Fibroblast of the aortic adventitia (primary cell): ENCODE results near the gene CYGB. TPM values are rescaled to one million over a fixed set of nuclear protein-coding genes. Genes with fewer than 3 reads are reported as not detected.
A peak's percentile ranks its signal among the peaks of the same experiment; 100 is the strongest.
"Not testable (repeated sequence)": the region's sequence is repeated elsewhere in the genome, so short reads cannot be mapped to it uniquely, and the experiment has no call there.

Source experiments
- DNase-seq: peaks from one replicate; pipeline ENCODE4 v3.0.0-alpha.2; 2010; ENCODE audit warnings: low read depth
- H3K4me3 ChIP-seq: 2 replicates; pipeline ENCODE4 v1.5.1; 2011; ENCODE audit warnings: low read depth, mild to moderate bottlenecking, control low read depth, low read length, moderate library complexity
- CTCF ChIP-seq: IDR thresholded peaks from 2 replicates; pipeline ENCODE4 v1.5.1; 2011; ENCODE audit warnings: mild to moderate bottlenecking, low read length, control low read depth, inconsistent platforms; ENCODE audit not compliant: insufficient read depth
- total RNA-seq: library from RNA; depleted of rRNA; stranded (reverse); fragments of >200 nt; gene quantifications from 2 replicates; pipeline ENCODE4 v1.2.3, GENCODE V29; 2012; ENCODE audit warnings: low replicate concordance

Gene CYGB
- total RNA-seq, 1 donor = 35.2 TPM

- no peak for TF ChIP-seq CTCF
- DNase-seq = peak; percentile 46
- H3K4me3 ChIP-seq = no peak overlapping the region
These were observed 24.3 kb upstream of the CYGB start for GRCh38 chr17:76561799-76562268.

GRCh38 chr17:76561332-76561731, 23.8 kb upstream of the CYGB start:
- no peak for DNase-seq
- H3K4me3 ChIP-seq = peak overlapping the region; percentile 3
- TF ChIP-seq CTCF = no peak

GRCh38 chr17:76560877-76561221, 23.3 kb upstream of the CYGB start:
- no peak overlapping the region for H3K4me3 ChIP-seq
- DNase-seq = no peak
- no peak for TF ChIP-seq CTCF

- H3K4me3 ChIP-seq = no peak overlapping the region
- no peak for DNase-seq
- TF ChIP-seq CTCF = no peak
These were observed 22.7 kb upstream of the CYGB start for GRCh38 chr17:76560036-76560876.

GRCh38 chr17:76559460-76559859, 22.0 kb upstream of the CYGB start:
- DNase-seq = not testable (repeated sequence)
- peak overlapping the region; percentile 99 for H3K4me3 ChIP-seq

- peak; percentile 59 for TF ChIP-seq CTCF
- DNase-seq = peak; percentile 53
- H3K4me3 ChIP-seq = peak overlapping the region; percentile 99
These were observed 20.9 kb upstream of the CYGB start for GRCh38 chr17:76558198-76559095.
